Astrocyte of the cerebellum (primary cell): ENCODE data around the gene ARAP2.

Source experiments
- DNase-seq: peaks from one replicate; pipeline ENCODE4 v3.0.0-alpha.2; 2011; ENCODE audit warnings: low read depth
- H3K4me3 ChIP-seq: 2 replicates; pipeline ENCODE4 v1.5.1; 2011; ENCODE audit warnings: mild to moderate bottlenecking, low read depth, low read length, moderate library complexity
- in situ Hi-C: cut with HindIII; loops from 2 replicates; pipeline ENCODE4 v1.10.0; 2017; ENCODE audit warnings: low sequenced_read_pairs
- TF ChIP-seq, protein P1 (sequence below): IDR thresholded peaks from 2 replicates; pipeline ENCODE4 v1.5.1; 2012; ENCODE audit warnings: low read length, low read depth, moderate library complexity, mild to moderate bottlenecking; ENCODE audit errors: missing control alignments

ARAP2 gene

DNA sequence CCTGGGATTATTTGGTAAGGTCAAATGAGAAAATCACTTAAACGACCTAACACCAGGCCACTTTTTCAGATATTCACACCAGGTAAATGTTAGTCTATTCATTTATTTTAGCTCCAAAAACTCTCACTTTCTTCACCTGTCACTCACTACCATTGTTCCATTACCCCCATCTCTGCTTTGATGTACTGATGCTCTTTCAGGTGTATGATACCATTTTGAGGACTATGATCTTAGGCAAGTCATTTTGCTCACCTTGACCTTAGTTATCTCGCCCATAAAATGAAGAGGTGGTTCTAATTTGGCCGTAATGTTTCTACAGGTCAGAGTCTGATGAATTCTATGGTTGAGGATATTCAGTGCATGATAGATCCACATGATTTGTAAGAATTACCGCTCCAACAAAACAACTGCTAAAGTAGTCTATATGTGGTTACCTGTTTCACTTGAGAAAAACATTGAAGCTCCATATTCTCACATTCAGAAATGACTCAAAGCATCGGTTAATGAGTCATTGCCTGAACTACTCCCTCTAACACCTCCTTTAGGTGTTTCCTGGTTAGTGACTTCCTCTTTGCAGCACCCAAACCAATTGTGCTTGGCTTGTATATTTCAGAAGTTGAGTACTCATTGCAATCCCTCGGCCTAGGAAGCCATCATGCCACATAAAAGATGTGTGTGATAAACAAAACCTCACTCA lies 41.6 kb upstream of the ARAP2 start:
- no peak for DNase-seq
- TF ChIP-seq, protein P1, sequence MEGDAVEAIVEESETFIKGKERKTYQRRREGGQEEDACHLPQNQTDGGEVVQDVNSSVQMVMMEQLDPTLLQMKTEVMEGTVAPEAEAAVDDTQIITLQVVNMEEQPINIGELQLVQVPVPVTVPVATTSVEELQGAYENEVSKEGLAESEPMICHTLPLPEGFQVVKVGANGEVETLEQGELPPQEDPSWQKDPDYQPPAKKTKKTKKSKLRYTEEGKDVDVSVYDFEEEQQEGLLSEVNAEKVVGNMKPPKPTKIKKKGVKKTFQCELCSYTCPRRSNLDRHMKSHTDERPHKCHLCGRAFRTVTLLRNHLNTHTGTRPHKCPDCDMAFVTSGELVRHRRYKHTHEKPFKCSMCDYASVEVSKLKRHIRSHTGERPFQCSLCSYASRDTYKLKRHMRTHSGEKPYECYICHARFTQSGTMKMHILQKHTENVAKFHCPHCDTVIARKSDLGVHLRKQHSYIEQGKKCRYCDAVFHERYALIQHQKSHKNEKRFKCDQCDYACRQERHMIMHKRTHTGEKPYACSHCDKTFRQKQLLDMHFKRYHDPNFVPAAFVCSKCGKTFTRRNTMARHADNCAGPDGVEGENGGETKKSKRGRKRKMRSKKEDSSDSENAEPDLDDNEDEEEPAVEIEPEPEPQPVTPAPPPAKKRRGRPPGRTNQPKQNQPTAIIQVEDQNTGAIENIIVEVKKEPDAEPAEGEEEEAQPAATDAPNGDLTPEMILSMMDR: no peak
- no peak overlapping the region for H3K4me3 ChIP-seq
- in situ Hi-C loops: no loop called here

DNA sequence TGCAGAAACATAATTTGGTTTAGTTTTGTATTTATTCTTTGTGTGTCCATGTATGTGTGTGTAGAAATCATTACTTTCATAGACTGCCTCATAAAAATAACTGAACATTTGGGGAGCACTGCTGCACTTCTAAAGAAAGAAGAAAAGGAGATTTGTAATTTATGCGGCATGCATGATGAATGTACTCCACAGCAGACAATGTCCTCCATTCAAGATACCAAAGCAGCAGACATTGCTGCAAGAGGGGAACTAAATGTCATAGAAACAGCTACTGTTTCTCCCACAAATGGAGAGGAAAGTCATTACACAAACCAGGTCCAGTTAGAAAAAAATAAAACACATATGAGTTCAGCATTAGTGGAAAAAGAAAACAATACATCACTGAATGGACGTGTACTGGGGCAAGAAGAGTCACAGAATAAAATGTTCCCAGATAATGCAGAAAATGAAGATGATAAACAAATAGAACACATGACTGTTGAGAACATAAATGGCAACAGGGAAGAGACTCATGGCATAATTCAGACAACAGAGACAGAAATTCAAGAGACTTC lies 39.7 kb upstream of the ARAP2 start:
- TF ChIP-seq, protein P1: no peak
- no peak for DNase-seq
- in situ Hi-C loops: no loop called here
- no peak overlapping the region for H3K4me3 ChIP-seq

DNA sequence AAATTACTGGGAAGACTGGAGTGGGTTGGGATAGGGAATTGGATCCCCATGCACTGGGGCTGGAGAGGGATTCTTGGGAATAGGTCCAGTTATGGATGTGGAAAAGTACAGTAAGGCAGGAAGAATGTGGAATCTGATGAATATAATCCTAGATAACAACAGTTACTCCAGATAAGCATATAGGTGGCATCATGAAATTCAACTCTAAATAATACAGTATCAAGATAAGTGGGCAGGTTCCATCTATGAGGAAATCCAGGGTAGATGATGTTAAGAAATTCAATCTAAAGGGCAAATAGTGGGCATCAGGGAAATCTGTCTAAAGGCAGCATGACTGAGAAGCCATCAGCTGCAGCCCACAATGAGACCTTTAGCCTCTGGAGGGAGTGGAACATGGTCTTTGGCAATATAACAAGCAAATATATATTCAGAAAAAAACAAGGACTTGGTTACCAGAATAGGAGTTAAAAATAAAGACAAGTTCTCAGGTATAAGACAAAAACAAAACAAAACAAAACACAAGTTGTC lies 38.3 kb upstream of the ARAP2 start:
- in situ Hi-C loops: no loop called here

DNA sequence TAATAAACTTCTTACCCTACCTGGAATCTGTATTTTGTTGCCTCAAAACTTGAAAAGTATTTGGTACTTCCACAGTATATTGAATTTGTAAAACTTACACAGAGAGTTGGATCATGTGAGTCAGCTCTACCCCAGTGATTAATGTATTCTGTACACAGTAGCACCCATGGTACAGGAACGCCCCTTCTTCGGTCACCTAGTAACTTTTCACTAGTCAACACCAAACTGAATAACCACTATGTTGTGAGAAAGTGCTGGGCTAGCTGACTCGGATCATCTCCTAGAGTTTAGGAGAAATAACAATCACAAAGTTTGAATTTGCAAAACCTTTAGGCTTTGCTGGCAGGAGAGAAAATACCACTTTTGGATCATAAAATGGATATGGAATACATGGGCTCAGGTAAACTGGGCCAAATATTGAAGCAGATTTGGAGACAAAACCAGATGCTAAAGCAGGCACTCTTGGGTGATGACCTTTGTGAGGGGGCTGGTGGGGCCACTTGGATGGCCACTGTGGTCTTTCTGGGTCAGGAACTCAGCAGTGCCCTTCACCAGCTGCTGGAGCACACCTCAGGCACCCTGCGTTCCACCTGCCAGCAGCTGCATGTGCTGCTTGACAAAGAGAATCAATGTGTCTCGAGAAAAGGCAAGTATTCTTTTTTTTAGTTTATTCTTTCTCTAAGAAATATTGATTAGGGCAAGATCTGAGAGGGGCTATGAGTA lies 37.2 kb upstream of the ARAP2 start, which contains the start of gene DTHD1:
TSS of gene DTHD1 (plus strand) at position 233 of the 723 bp plus-strand sequence. CDS start at position 376, 143 bp downstream.
- no peak for DNase-seq
- in situ Hi-C loops: no loop called here

More for the DNA sequence above, 38.3 kb upstream of the ARAP2 start:
- DNase-seq: no peak
- no peak overlapping the region for H3K4me3 ChIP-seq
- TF ChIP-seq, protein P1: no peak

DNA sequence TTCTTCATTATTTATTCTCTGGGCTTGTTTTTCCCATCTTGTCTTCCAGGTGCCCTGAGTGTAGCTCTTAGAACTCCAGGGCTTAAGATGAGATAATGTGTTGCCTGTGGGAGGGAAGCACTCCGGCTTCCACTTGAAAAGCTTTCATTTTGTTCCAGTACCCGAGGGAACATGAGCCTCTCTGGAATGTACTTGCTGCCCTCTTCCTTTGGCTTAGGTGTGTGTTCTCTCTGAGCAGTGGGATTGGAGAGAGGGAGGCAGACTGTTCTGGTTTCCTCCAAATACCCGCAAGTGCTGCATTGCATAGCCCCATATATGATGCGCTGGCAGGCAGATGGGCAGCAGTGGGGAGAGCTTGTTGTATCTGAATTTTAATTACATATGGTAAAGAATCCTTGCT lies 36.2 kb upstream of the ARAP2 start:
- no peak overlapping the region for H3K4me3 ChIP-seq
- DNase-seq: no peak
- TF ChIP-seq, protein P1: no peak
- in situ Hi-C loops: no loop called here

More for the DNA sequence above, 37.2 kb upstream of the ARAP2 start, which contains the start of gene DTHD1:
- TF ChIP-seq, protein P1: no peak
- H3K4me3 ChIP-seq: no peak within 1 kb of the TSS

DNA sequence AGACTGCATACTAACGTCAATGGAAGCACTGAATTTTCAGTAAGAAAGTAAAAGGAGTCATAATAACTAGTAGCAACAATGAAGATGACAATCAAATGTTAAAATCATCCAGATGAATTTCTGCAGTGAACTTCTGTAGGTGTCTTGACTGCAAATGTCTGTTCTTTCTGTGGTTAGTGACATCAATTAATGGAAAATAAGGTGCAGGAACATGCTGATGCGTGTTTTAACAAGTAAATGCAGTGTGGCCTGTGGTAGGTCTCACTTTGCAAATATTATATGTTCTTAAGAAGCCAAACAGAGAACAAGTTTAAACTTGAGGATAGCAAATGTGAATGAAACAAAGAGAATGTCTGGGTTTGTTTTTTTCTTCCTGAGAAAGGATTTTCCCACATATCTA lies 34.5 kb upstream of the ARAP2 start:
- TF ChIP-seq, protein P1: no peak
- DNase-seq: no peak
- in situ Hi-C loops: no loop called here
- H3K4me3 ChIP-seq: no peak overlapping the region
